A673 (cell line): Measurements from ENCODE around the gene UBTD1. TPM values are rescaled to one million over a fixed set of nuclear protein-coding genes. Genes with fewer than 3 reads are reported as not detected.

Experiments used
- Bru-seq: library from RNA; stranded (reverse); fragments of 400-500 nt; gene quantifications from one replicate; lab custom pipeline; 2021; lab: Mats Ljungman, UMichigan
- BruChase-seq, 2 experiments: library from RNA; stranded (reverse); fragments of 400-500 nt; gene quantifications; one replicate each; lab custom pipeline; 2021; lab: Mats Ljungman, UMichigan
- BruUV-seq: library from RNA; stranded (reverse); fragments of 400-500 nt; replicated peaks from 2 replicates; lab custom pipeline; 2021; lab: Mats Ljungman, UMichigan
- CTCF ChIA-PET: fragments of 300-600 bp; sonication (Branson Sonifier 250); formaldehyde crosslinking; loops from one replicate; lab custom pipeline; 2022; ENCODE audit warnings: antibody characterized with exemption; lab: Charles Lee
- POLR2A ChIA-PET: fragments of 300-600 bp; sonication (Branson Sonifier 250); formaldehyde crosslinking; loops from one replicate; lab custom pipeline; 2022; ENCODE audit warnings: antibody characterized with exemption; ENCODE audit not compliant: low non-redundant PET; lab: Charles Lee
- DNase-seq: peaks from one replicate; pipeline ENCODE4 v3.0.0-alpha.2; 2015; ENCODE audit warnings: low spot score
- H3K27ac ChIP-seq: fragments of 200-600 bp; sonication (generic); 2 replicates; pipeline ENCODE4 v1.5.1; 2016; ENCODE audit warnings: mixed run types, low read depth, mild to moderate bottlenecking, mixed read lengths, antibody characterized with exemption, low read length; ENCODE audit not compliant: poor library complexity, severe bottlenecking
- H3K27me3 ChIP-seq: fragments of 200-600 bp; sonication (generic); replicated peaks from 2 replicates; pipeline ENCODE4 v1.6.1; 2017; ENCODE audit warnings: mixed run types, low read depth, mild to moderate bottlenecking, mixed read lengths, antibody characterized with exemption, low read length; ENCODE audit not compliant: insufficient read depth, poor library complexity
- H3K36me3 ChIP-seq: fragments of 200-600 bp; sonication (generic); 2 replicates; pipeline ENCODE4 v1.6.1; 2016; ENCODE audit warnings: mixed run types, mild to moderate bottlenecking, mixed read lengths, antibody characterized with exemption, low read length; ENCODE audit not compliant: insufficient read depth, poor library complexity, severe bottlenecking
- H3K4me1 ChIP-seq: fragments of 200-600 bp; sonication (generic); 2 replicates; pipeline ENCODE4 v1.6.1; 2017; ENCODE audit warnings: mixed run types, mild to moderate bottlenecking, mixed read lengths, antibody characterized with exemption, low read length; ENCODE audit not compliant: insufficient read depth, poor library complexity, severe bottlenecking
- H3K4me3 ChIP-seq: fragments of 200-600 bp; sonication (generic); 2 replicates; pipeline ENCODE4 v1.5.1; 2016; ENCODE audit warnings: low read depth, mixed run types, mild to moderate bottlenecking, mixed read lengths, low read length; ENCODE audit not compliant: poor library complexity, severe bottlenecking
- H3K9me3 ChIP-seq: fragments of 200-600 bp; sonication (generic); 2 replicates; pipeline ENCODE4 v1.6.1; 2016; ENCODE audit warnings: mixed run types, low read depth, mild to moderate bottlenecking, mixed read lengths, antibody characterized with exemption, low read length; ENCODE audit not compliant: poor library complexity, severe bottlenecking
- CTCF ChIP-seq: fragments of 300-800, 200-600 bp; sonication (generic); conservative IDR thresholded peaks from 2 replicates; pipeline ENCODE4 v1.5.1; 2017; ENCODE audit warnings: low read depth, mild to moderate bottlenecking, antibody characterized with exemption, low read length, moderate library complexity, mixed read lengths
- EZH2 ChIP-seq: fragments of 200-600 bp; sonication (generic); IDR thresholded peaks from 2 replicates; pipeline ENCODE4 v1.6.1; 2017; ENCODE audit warnings: borderline replicate concordance, low read depth, mild to moderate bottlenecking, mixed read lengths, antibody characterized with exemption, low read length; ENCODE audit not compliant: poor library complexity, severe bottlenecking
- intact Hi-C: fragments of 100-400 bp; cut with micrococcal nuclease; formaldehyde crosslinking; loops from one replicate; pipeline ENCODE4 v1.10.0; 2022; ENCODE audit not compliant: unreplicated experiment
- long read RNA-seq: library from polyadenylated mRNA; stranded (forward); transcript quantifications from one replicate; pipeline ENCODE4 v2.0.0, GENCODE V29; 2022
- total RNA-seq: library from RNA; stranded (reverse); gene quantifications from 2 replicates; pipeline ENCODE4 v1.2.3, GENCODE V29; 2021

The UBTD1 gene
- total RNA-seq (3.1 and 4.2 TPM in 2 replicates), Bru-seq, nascent RNA (percentile 37 among the genes with signal in this experiment), BruChase-seq, experiment 1, labeled RNA remaining after a 2-hour chase (percentile 42 among the genes with signal in this experiment), BruChase-seq, experiment 2, labeled RNA remaining after a 6-hour chase (percentile 43 among the genes with signal in this experiment)
- long read RNA-seq, transcript UBTD1-201 (3 exons, 1,706 nt) = major isoform, 7 of 7 reads
- long read RNA-seq, partial matches to known transcripts = 0 of 7 reads
- long read RNA-seq, other reads (novel, unspliced or antisense) = 0 of 7 reads

DNA sequence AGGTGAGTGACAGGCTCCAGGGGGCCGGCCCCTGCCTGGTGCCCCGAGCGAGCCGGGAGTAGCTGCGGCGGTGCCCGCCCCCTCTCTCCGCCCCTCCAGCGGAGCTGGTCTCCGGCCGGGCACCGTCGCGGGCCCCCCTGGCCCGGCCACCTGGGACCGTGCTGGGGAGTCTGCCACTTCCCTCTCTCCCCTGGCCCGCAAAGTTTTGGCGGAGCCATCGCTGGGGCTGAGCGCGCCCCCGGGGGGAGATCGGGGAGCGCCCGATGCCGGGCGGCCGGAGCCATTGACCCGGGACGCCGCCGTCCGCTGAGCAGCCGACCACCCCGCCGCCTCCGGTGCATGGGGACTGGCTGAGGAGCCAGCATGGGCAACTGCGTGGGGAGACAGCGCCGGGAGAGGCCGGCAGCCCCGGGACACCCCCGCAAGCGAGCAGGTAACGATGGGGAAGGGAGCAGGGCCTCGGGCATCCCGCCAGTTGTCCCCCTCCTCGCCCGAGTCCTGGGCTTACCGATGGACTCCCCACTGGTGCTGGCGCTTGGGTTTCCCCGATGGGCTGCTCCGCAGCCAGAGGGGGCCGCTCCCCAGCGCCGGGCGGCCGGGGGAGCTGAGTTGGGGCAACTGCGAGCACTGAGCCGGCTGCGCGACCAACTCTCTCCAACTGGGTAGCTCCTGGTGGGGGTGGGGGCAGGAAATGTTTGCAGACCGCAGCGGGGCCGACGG lies at the start of gene UBTD1:
Gene UBTD1, plus strand, starts transcription at position 84 of the 720 bp plus-strand sequence. Its CDS starts 280 bp downstream, at position 364.
- intact Hi-C loops = no loop called here
- peak within 1 kb of the TSS; percentile 88 for H3K27ac ChIP-seq
- ChIA-PET CTCF (no interaction called here), POLR2A (no interaction called here)
- no peaks in the 10 kb centered on the region for H3K9me3 ChIP-seq
- no peaks in the 10 kb centered on the region for H3K36me3 ChIP-seq
- DNase-seq = peak; percentile 39
- H3K4me1 ChIP-seq = peaks cover 13% of the 10 kb centered on the region
- BruUV-seq = no TSS peak
- peak within 1 kb of the TSS; percentile 93 for H3K4me3 ChIP-seq
- no peak for TF ChIP-seq EZH2
- no peak for TF ChIP-seq CTCF
- H3K27me3 ChIP-seq = peaks cover 27% of the 10 kb centered on the region

- intact Hi-C loops = no loop called here
- Histone ChIP-seq H3K4me3 (no peak overlapping the region), H3K27ac (no peak overlapping the region), H3K9me3 (no peaks in the 10 kb centered on the region), H3K4me1 (peaks cover 8% of the 10 kb centered on the region), H3K36me3 (peaks cover 35% of the 10 kb centered on the region), H3K27me3 (no peaks in the 10 kb centered on the region)
- TF ChIP-seq CTCF = no peak
- no peak for TF ChIP-seq EZH2
- ChIA-PET POLR2A (no interaction called here), CTCF (no interaction called here)
- DNase-seq = no peak
- BruUV-seq = no TSS peak
These were observed 47.9 kb upstream of the UBTD1 start for GRCh38 chr10:97450828-97451227.

GRCh38 chr10:97451605-97452004 lies 47.1 kb upstream of the UBTD1 start:
- no peak for TF ChIP-seq CTCF
- no peak for TF ChIP-seq EZH2
- POLR2A ChIA-PET = no interaction called here
- BruUV-seq = no TSS peak
- Histone ChIP-seq H3K4me3 (no peak overlapping the region), H3K27ac (no peak overlapping the region), H3K9me3 (no peaks in the 10 kb centered on the region), H3K36me3 (peaks cover 43% of the 10 kb centered on the region), H3K27me3 (no peaks in the 10 kb centered on the region), H3K4me1 (peaks cover 8% of the 10 kb centered on the region)
- intact Hi-C loops = no loop called here
- DNase-seq = no peak
- CTCF ChIA-PET = interaction anchor here (0.5 kb wide), 1 partner anchor 82 kb away, joined by 5 read pairs; no protein-coding TSS in a partner anchor
